ENCODE data around the gene ADARB2.

DNA sequence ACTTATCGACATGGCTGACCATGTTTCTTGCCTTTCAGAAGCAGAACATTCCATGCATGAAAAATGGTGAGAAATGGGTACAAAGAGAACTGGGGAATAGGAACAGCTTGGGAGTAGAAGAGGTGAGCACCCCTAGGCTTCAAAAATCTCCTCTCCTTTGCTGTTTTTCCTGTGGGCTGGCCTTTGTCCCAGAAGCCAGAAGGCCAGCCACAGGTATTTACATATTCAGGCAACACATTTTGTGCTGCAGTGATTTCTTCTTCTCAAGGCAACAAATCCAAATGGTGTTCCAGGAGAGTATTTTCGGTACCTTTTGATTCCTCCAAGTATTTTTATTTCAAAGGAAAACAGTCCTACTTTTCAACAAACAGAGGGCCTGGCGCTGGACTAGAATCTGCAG, 31.1 kb downstream of the ADARB2 start:
- TF ChIP-seq, protein P1, sequence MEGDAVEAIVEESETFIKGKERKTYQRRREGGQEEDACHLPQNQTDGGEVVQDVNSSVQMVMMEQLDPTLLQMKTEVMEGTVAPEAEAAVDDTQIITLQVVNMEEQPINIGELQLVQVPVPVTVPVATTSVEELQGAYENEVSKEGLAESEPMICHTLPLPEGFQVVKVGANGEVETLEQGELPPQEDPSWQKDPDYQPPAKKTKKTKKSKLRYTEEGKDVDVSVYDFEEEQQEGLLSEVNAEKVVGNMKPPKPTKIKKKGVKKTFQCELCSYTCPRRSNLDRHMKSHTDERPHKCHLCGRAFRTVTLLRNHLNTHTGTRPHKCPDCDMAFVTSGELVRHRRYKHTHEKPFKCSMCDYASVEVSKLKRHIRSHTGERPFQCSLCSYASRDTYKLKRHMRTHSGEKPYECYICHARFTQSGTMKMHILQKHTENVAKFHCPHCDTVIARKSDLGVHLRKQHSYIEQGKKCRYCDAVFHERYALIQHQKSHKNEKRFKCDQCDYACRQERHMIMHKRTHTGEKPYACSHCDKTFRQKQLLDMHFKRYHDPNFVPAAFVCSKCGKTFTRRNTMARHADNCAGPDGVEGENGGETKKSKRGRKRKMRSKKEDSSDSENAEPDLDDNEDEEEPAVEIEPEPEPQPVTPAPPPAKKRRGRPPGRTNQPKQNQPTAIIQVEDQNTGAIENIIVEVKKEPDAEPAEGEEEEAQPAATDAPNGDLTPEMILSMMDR (IDR thresholded peaks at IDR 0.05), result no peak
- TF ChIP-seq EP300 (IDR thresholded peaks at IDR 0.05; ENCODE audit: borderline replicate concordance in 1 of 2, low read depth in 1 of 2, low read length in 1 of 2), result no peak
- TF ChIP-seq RAD21 (IDR thresholded peaks at IDR 0.05; ENCODE audit: low read length), result no peak
- TF ChIP-seq SMC3 (IDR thresholded peaks at IDR 0.05; ENCODE audit: low read depth, low read length), result no peak
- no peak for TF ChIP-seq GABPA (IDR thresholded peaks at IDR 0.05; ENCODE audit: low read depth)
- TF ChIP-seq POLR2AphosphoS5 (IDR thresholded peaks at IDR 0.05; ENCODE audit: low read depth, low read length), result no peak
